Posterior vena cava (tissue), 2 donors: ENCODE data around the gene COBL. TPM values are rescaled to one million over a fixed set of nuclear protein-coding genes. Genes with fewer than 3 reads are reported as not detected.

ENCODE experiments used
- DNase-seq: peaks from one replicate; pipeline ENCODE4 v3.0.0-alpha.2; 2020; ENCODE audit warnings: low spot score
- intact Hi-C, 2 donors: fragments of 100-400 bp; cut with DNase I; formaldehyde crosslinking; loops; one replicate each; pipeline versions ENCODE4 v1.14.1 to v1.14.2; 2022 to 2023
- total RNA-seq, 2 donors: library from RNA; stranded (reverse); fragmentation: NEBNext Ultra II Directional; extraction: Animal tissue kit (Norgen Biotek cat#: 25700); gene quantifications; one replicate each; pipeline ENCODE4 v1.2.1, GENCODE V29; 2021
- donor health status: DM: yes; HTN: yes; CAD: no.
- donor health status: DM: yes; HTN: yes; CAD: no.

The COBL gene
- total RNA-seq, 2 donors from 2014 or later = 0.46 to 0.67 TPM

DNA sequence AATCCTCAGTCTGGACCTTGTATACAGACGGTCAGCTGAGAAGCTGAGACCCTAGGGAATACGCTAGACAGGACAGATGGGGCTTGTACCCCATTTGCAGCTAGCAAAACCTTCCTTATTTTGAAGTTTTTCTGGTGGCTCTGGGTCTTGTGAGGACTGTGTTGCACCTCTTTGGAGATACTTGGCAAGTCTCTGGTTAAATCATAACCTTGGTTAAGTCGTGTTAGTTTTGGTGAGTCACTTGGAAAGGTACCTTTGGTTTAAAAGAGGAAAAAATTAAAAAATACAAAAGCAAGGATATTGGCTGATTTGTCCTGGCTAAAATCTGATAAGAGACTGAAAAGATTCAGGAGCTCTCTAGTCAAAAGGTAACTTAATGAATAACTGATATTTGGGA, 140.6 kb downstream of the COBL start:
- intact Hi-C loops = loop anchor here in 1 of 2 donors (2.0 kb wide), 1 partner anchor 67 kb away; no protein-coding TSS in a partner anchor
- no peak for DNase-seq

DNA sequence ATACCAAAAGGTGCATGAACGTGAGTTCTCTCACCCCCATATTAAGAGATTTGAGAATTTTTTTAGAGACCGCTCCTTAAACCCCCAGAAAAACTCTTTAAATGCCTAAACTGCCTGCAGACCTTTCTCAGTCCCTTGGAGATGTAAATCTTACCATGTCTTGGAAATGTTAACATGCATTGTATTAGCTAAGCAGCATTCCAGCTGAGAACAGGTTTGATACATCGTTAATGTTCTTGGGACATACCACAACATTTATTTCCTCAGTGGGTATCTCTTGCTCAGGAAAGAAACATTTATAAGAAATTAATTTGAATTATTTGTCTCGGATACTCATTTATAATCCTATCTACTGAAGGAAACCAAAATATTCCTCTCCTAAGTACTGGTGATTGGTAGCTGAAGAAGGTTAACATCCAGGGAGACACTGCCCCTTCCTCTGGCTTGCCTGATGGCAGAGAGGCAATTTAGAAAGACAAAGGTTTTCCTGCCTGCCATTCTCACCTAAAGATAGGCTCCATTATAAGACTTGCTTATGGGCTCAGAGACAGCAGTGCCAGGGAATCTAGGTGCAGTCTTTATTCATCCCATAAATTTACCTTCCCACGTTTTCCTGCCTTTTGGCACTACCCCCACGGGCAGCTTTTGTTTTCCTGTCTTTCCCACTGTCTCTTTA, 141.2 kb downstream of the COBL start:
- intact Hi-C loops = no loop called here
- no peak for DNase-seq

GRCh38 chr7:51165337-51165736, 151.3 kb downstream of the COBL start:
- intact Hi-C loops = no loop called here
- no peak for DNase-seq

DNA sequence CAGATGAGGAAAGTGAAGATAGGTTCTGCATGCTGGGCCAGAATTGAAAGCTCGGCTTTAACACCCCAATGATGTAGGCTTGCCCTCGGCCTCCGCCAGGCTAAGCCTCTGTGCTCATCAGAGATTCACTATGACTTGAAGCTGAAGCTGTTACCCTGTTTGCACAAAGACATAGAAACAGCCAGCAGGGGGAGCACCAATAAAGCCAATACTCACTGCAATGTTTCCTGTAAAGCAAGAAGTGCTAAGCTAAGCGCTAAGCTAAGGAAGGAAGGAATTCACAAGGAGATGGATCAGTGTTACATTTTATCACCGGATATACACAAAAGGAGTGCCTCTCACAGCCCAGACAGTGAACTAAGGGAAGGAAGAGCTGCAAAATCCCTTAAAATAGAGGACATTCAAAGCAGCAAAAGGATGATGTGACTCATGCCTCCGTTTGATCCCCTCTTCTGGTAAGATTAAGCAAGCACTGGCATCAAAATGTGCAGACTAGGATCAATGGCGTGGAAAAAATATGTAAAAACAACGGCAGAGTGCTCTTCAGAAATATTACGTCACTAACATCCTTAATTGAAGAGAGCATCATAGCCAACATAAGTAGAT, 153.8 kb downstream of the COBL start:
- intact Hi-C loops = no loop called here
- DNase-seq = no peak

DNA sequence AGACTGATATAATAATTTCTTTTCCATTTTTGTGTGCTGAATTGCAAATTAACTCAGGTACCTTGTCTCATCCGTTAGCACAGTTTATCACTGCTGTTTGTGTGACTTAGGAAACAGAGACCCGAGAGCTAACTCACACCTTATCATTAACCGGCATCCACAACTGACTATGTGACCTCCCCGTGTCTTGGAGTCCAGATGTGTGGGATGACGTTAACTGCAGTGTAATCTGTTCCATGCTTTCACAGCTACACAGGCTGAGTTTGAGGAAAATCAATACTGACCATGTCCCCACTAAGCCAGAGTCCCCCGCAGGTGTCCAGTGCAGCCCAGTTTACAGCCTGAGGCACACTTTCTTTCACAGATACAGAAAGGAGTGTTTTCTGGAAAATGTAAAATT, 154.7 kb downstream of the COBL start:
- DNase-seq = no peak
- intact Hi-C loops = no loop called here

DNA sequence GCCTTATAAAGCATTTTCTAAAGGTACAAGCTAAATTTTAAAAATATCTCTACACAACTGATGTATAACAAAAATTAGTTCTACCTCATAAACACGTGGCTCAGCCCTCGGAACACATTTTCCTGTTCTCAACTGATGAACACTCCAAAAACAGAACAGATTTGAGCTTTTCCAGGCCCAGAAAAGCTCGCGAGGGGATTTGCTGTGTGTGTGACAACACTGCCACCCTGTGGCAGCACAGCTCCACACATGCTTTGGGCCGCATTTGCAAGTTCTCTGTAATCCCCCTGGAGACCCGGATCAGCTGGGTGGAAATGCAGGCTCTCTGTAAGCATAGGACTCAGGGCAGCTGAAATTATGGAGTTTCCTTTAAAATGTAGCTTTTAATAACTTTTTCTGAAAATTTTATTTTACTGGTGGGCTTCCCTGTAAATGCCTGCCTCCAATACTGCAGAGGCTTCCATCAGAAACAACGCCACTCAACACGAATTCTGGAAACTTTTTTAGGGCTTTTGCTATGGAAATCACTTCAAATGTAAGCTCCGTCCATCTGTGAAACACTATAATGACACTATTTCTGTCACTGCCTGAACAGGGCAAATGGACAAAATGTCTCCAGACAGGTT, 155.5 kb downstream of the COBL start:
- intact Hi-C loops = no loop called here
- peak; percentile 90 for DNase-seq

DNA sequence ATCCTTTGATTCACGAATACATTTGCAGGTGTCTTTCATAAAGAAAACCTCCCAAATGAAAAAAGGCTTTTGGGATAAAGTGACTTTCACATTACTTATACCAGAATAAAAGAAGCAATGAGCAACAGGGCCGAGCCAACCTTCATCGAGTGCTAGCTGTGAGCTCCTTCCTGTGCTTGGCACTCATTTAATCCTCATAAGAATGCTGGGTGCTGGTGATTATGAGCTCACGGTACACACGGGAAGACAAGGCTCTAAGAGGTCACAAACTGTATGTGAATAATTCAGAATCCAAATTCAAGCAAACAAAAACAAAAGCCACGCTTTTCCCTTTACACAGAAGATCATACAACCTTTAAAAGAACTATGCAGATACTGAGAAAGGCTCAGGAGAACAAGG, 156.2 kb downstream of the COBL start:
- no peak for DNase-seq
- intact Hi-C loops = no loop called here

- intact Hi-C loops = loop anchor here in 1 of 2 donors (10.0 kb wide), 1 partner anchor 694 kb away; no protein-coding TSS in a partner anchor
- no peak for DNase-seq
These were observed 157.7 kb downstream of the COBL start for GRCh38 chr7:51158742-51159445.

DNA sequence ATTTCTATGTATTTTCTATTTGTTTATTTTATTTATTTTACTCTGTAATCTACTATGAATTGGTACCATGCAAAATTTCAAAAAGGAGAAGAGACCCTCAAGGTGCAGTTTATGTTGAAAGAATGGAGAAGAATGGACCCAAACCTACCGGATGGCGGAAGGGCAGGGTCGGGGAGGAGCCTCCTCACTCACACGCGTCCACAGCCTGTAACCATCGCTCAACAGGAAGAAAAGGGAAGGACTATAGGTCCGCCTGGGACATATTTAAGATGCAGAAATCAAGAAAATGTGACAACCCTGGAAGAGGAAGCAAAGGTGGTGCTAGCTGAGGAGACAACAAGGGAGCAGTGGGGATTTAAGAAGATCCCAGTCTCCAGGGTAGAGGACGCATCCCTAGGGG, 158.4 kb downstream of the COBL start:
- intact Hi-C loops = loop anchor here in 1 of 2 donors (10.0 kb wide), 1 partner anchor 693 kb away; no protein-coding TSS in a partner anchor
- DNase-seq = no peak

GRCh38 chr7:51154201-51154600, 162.4 kb downstream of the COBL start:
- no peak for DNase-seq
- intact Hi-C loops = loop anchor here in 1 of 2 donors (10.0 kb wide), 1 partner anchor 689 kb away; no protein-coding TSS in a partner anchor

DNA sequence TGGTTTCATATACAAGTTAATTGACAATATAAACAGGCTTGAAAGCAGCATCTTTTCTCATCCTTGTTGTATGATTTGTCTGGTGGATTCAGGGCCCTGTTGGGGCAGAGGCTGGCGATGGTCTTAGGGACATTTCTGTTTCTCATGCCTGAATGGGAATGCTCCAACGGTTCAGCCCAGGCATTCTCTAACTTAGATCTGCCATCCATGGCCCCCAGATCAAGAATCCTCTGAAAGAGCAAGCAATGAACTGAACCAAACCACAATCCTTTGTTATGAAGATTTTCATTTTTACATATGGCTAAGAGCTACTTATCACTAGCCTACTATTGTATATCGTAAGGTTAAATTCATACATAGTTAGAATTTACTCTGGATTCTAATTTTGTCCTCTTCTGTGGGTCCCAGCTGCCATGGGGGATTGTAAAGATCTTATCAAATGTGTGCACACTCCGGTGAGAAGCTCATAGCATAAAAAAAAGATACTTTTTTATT, 163.9 kb downstream of the COBL start:
- DNase-seq = no peak
- intact Hi-C loops = loop anchor here in 1 of 2 donors (10.0 kb wide), 1 partner anchor 688 kb away; no protein-coding TSS in a partner anchor

GRCh38 chr7:51151455-51151854, 165.2 kb downstream of the COBL start:
- intact Hi-C loops = loop anchor here in 1 of 2 donors (10.0 kb wide), 1 partner anchor 687 kb away; no protein-coding TSS in a partner anchor
- no peak for DNase-seq

- no peak for DNase-seq
- intact Hi-C loops = loop anchor here in 1 of 2 donors (10.0 kb wide), 1 partner anchor 685 kb away; no protein-coding TSS in a partner anchor
These were observed 166.4 kb downstream of the COBL start for GRCh38 chr7:51150193-51150592.

DNA sequence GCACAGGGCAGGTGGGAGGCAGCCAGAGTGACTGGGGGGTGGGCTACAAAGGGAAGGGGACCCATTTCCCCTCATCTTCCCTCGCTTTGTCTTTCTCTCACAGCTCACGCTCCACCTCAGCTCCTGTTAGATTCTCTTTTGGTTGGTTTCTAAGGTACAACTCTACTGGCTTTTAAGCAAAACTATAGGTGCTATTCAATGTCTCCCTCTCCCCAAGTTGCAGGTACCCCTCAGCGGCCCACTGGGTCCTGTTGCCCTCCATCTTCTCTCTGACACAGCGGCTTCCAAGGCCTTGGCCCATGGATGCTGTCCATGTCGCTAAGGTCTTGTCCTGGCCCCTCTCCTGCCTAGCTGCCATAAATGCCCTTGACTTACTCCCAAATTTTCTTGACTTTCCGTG, 168.4 kb downstream of the COBL start:
- DNase-seq = no peak
- intact Hi-C loops = no loop called here

- DNase-seq = no peak
- intact Hi-C loops = no loop called here
These were observed 169.6 kb downstream of the COBL start for GRCh38 chr7:51146816-51147586.

DNA sequence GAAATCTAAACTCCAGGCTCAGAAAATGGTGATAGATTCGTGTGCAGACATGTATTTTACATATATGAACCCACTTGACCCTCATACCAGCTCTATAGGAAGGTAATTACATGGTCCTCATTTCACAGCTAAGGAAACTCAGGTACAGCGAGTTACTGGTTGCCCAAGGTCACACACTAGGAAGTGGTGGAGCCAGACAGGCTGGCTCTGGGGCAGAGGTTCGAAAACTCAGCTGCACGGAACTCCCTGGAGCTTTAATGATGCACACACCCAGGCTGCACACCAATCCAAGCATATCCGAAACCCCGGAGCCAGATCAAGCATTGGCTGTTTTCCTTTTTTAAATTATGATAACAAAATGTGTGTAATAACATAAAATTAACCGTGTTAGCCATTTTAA, 172.4 kb downstream of the COBL start:
- no peak for DNase-seq
- intact Hi-C loops = no loop called here

DNA sequence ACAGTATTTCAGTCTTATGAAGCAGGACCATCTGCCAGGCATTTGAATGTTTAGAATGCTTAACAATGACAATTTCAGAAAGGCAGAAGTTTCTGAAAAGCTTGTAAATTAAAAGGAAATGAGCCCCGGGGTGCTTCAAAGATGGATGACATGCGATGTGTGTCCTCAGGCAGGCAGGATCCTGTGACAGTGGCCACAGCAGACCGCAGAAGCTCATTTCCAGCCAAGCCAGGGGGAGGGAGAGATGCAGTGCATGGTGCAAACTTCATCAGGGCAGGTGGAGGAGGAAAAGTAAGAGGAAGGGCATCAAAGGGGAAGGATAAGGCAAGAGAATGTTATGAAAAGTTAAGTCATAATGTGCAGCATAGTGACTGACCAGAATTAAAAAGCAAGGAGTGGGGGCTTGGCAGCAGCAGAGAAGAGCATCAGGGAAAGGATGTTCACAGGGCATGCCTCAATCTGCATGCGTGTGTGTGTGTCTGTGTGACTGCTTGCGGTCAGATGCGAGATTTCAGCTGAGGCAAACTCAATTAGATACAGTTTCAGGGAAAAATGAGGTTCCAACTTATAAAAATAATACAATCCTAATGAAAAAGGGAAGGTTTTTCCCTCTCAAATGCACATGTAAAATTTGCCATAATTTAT, 173.7 kb downstream of the COBL start:
- intact Hi-C loops = no loop called here
- no peak for DNase-seq

DNA sequence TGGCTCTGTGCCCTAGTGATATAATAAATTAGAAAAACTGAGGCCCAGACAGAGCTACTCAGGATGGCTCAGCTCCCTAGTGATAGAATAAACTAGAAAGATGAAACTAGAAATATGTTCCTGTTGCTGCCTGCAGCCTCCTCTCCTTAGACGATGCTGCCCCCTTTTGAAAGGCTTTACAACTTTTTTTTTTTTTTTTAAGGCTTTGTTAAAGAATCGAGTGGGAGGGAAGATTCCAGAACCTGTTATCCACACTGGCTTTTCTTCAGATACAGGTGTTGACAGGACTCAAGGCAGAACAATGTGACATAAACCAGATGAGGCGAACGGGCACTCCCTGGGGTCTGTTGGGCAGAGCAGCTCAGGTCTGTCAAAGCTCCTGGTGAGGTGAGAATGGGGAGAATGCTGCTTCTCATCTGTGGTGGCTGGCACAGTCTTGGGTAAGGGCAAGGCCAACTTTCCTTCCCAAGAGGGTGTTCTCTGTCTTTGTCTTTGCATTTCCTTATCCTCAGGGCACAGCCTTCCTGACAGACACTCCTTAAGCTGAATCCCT, 175.1 kb downstream of the COBL start:
- DNase-seq = no peak
- intact Hi-C loops = no loop called here
